ENCODE data around the gene DNMBP.
"Not testable (repeated sequence)": the region's sequence is repeated elsewhere in the genome, so short reads cannot be mapped to it uniquely, and the experiment has no call there.

DNMBP gene

GRCh38 chr10:99946051-99946450 is 63.7 kb downstream of the DNMBP start:
- not testable (repeated sequence) for H4K8ac ChIP-seq (ENCODE audit: low read length); H3K18ac ChIP-seq (ENCODE audit: low read depth in 1 of 2, low read length in 2 of 2); H2AFZ ChIP-seq (ENCODE audit: low read depth, low read length); H2AK5ac ChIP-seq (ENCODE audit: low read length, severe bottlenecking); H2BK15ac ChIP-seq (ENCODE audit: low read depth, poor library complexity, severe bottlenecking); H4K91ac ChIP-seq (ENCODE audit: low read length); H3K4me2 ChIP-seq (ENCODE audit: low read length, poor library complexity, severe bottlenecking); H2BK12ac ChIP-seq (ENCODE audit: low read length in 2 of 2); H2BK120ac ChIP-seq (ENCODE audit: low read depth, low read length); DNase-seq; H3K23ac ChIP-seq (ENCODE audit: low read length in 2 of 2); H3K9me3 ChIP-seq (ENCODE audit: control insufficient read depth, low read length); H2BK5ac ChIP-seq (ENCODE audit: low read depth, low read length, poor library complexity, severe bottlenecking); H3K27me3 ChIP-seq (ENCODE audit: control insufficient read depth in 1 of 2, insufficient read depth in 1 of 2, low read length in 2 of 2); H3K14ac ChIP-seq (ENCODE audit: low read length in 2 of 2); H3K4ac ChIP-seq (ENCODE audit: low read depth in 1 of 2, low read length in 2 of 2)
- 94% methylated on average over 2 of the region's 2 CpGs for WGBS
- H3K27ac ChIP-seq (ENCODE audit: low read length, poor library complexity, severe bottlenecking), result peak overlapping the region; percentile 59
- H3K9ac ChIP-seq (ENCODE audit: low read length), result peak overlapping the region; percentile 82
- H3K4me3 ChIP-seq (ENCODE audit: insufficient read depth in 1 of 2, low read depth in 1 of 2, low read length in 2 of 2), result peak overlapping the region in 1 of 2 experiments; percentile 19
- H3K4me1 ChIP-seq (ENCODE audit: control insufficient read depth, insufficient read depth, low read depth, low read length), result peaks cover 12% of the 10 kb centered on the region
- peaks cover 7 to 39% of the 10 kb centered on the region in 2 experiments for H3K36me3 ChIP-seq (ENCODE audit: control insufficient read depth in 1 of 2, insufficient read depth in 2 of 2, low read depth in 1 of 2, low read length in 2 of 2)
- H3K79me1 ChIP-seq (replicated peaks; ENCODE audit: low read length, poor library complexity, severe bottlenecking), result peaks cover 12% of the 10 kb centered on the region

- DNase-seq, result peak; percentile 81
- Histone ChIP-seq H2AK5ac (ENCODE audit: low read length, severe bottlenecking) (no peak overlapping the region), H4K91ac (ENCODE audit: low read length) (no peak overlapping the region), H3K4me3 (ENCODE audit: insufficient read depth in 1 of 2, low read depth in 1 of 2, low read length in 2 of 2) (no peak overlapping the region), H3K4me2 (ENCODE audit: low read length, poor library complexity, severe bottlenecking) (no peak overlapping the region), H2AFZ (ENCODE audit: low read depth, low read length) (no peak overlapping the region), H4K8ac (ENCODE audit: low read length) (no peak overlapping the region), H2BK5ac (ENCODE audit: low read depth, low read length, poor library complexity, severe bottlenecking) (no peak overlapping the region), H3K23ac (ENCODE audit: low read length in 2 of 2) (no peak overlapping the region), H3K18ac (ENCODE audit: low read depth in 1 of 2, low read length in 2 of 2) (no peak overlapping the region), H2BK120ac (ENCODE audit: low read depth, low read length) (no peak overlapping the region), H3K27ac (ENCODE audit: low read length, poor library complexity, severe bottlenecking) (peak overlapping the region; percentile 54), H3K14ac (ENCODE audit: low read length in 2 of 2) (no peak overlapping the region), H2BK15ac (ENCODE audit: low read depth, poor library complexity, severe bottlenecking) (no peak overlapping the region), H3K9ac (ENCODE audit: low read length) (peak overlapping the region; percentile 82), H3K4ac (ENCODE audit: low read depth in 1 of 2, low read length in 2 of 2) (no peak overlapping the region), H3K79me1 (replicated peaks; ENCODE audit: low read length, poor library complexity, severe bottlenecking) (peaks cover 17% of the 10 kb centered on the region), H3K36me3 (ENCODE audit: control insufficient read depth in 1 of 2, insufficient read depth in 2 of 2, low read depth in 1 of 2, low read length in 2 of 2) (peaks cover 10 to 37% of the 10 kb centered on the region in 2 experiments), H3K4me1 (ENCODE audit: control insufficient read depth, insufficient read depth, low read depth, low read length) (peaks cover 12% of the 10 kb centered on the region), H2BK12ac (ENCODE audit: low read length in 2 of 2) (no peak overlapping the region), H3K27me3 (ENCODE audit: control insufficient read depth in 1 of 2, insufficient read depth in 1 of 2, low read length in 2 of 2) (no peaks in the 10 kb centered on the region), H3K9me3 (ENCODE audit: control insufficient read depth, low read length) (no peaks in the 10 kb centered on the region)
- WGBS, result 98% methylated on average over 3 of the region's 4 CpGs
Observed at GRCh38 chr10:99945263-99945662, 64.5 kb downstream of the DNMBP start.

- Histone ChIP-seq H3K4me2 (ENCODE audit: low read length, poor library complexity, severe bottlenecking) (no peak overlapping the region), H2AK5ac (ENCODE audit: low read length, severe bottlenecking) (peak overlapping the region; percentile 96), H3K27me3 (ENCODE audit: control insufficient read depth in 1 of 2, insufficient read depth in 1 of 2, low read length in 2 of 2) (no peaks in the 10 kb centered on the region), H2AFZ (ENCODE audit: low read depth, low read length) (no peak overlapping the region), H2BK5ac (ENCODE audit: low read depth, low read length, poor library complexity, severe bottlenecking) (no peak overlapping the region), H4K8ac (ENCODE audit: low read length) (no peak overlapping the region), H3K18ac (ENCODE audit: low read depth in 1 of 2, low read length in 2 of 2) (no peak overlapping the region), H3K14ac (ENCODE audit: low read length in 2 of 2) (no peak overlapping the region), H2BK15ac (ENCODE audit: low read depth, poor library complexity, severe bottlenecking) (no peak overlapping the region), H3K36me3 (ENCODE audit: control insufficient read depth in 1 of 2, insufficient read depth in 2 of 2, low read depth in 1 of 2, low read length in 2 of 2) (peaks cover 8 to 37% of the 10 kb centered on the region in 2 experiments), H3K23ac (ENCODE audit: low read length in 2 of 2) (no peak overlapping the region), H3K4ac (ENCODE audit: low read depth in 1 of 2, low read length in 2 of 2) (no peak overlapping the region), H3K79me1 (replicated peaks; ENCODE audit: low read length, poor library complexity, severe bottlenecking) (peaks cover 18% of the 10 kb centered on the region), H2BK120ac (ENCODE audit: low read depth, low read length) (no peak overlapping the region), H3K27ac (ENCODE audit: low read length, poor library complexity, severe bottlenecking) (peak overlapping the region; percentile 54), H3K9me3 (ENCODE audit: control insufficient read depth, low read length) (no peaks in the 10 kb centered on the region), H3K4me3 (ENCODE audit: insufficient read depth in 1 of 2, low read depth in 1 of 2, low read length in 2 of 2) (no peak overlapping the region), H3K4me1 (ENCODE audit: control insufficient read depth, insufficient read depth, low read depth, low read length) (peaks cover 12% of the 10 kb centered on the region), H2BK12ac (ENCODE audit: low read length in 2 of 2) (no peak overlapping the region), H3K9ac (ENCODE audit: low read length) (peak overlapping the region; percentile 82), H4K91ac (ENCODE audit: low read length) (no peak overlapping the region)
- WGBS, result 100% methylated on average over 2 of the region's 2 CpGs
- DNase-seq, result no peak
Observed at GRCh38 chr10:99944860-99945259, 64.9 kb downstream of the DNMBP start.

- Histone ChIP-seq H2BK120ac (ENCODE audit: low read depth, low read length) (no peak overlapping the region), H2BK12ac (ENCODE audit: low read length in 2 of 2) (no peak overlapping the region), H3K27me3 (ENCODE audit: control insufficient read depth in 1 of 2, insufficient read depth in 1 of 2, low read length in 2 of 2) (no peaks in the 10 kb centered on the region), H2AK5ac (ENCODE audit: low read length, severe bottlenecking) (no peak overlapping the region), H3K4me3 (ENCODE audit: insufficient read depth in 1 of 2, low read depth in 1 of 2, low read length in 2 of 2) (no peak overlapping the region), H3K79me1 (replicated peaks; ENCODE audit: low read length, poor library complexity, severe bottlenecking) (peaks cover 21% of the 10 kb centered on the region), H2AFZ (ENCODE audit: low read depth, low read length) (no peak overlapping the region), H3K9me3 (ENCODE audit: control insufficient read depth, low read length) (no peaks in the 10 kb centered on the region), H4K91ac (ENCODE audit: low read length) (no peak overlapping the region), H4K8ac (ENCODE audit: low read length) (no peak overlapping the region), H2BK15ac (ENCODE audit: low read depth, poor library complexity, severe bottlenecking) (no peak overlapping the region), H3K36me3 (ENCODE audit: control insufficient read depth in 1 of 2, insufficient read depth in 2 of 2, low read depth in 1 of 2, low read length in 2 of 2) (peaks cover 8 to 36% of the 10 kb centered on the region in 2 experiments), H2BK5ac (ENCODE audit: low read depth, low read length, poor library complexity, severe bottlenecking) (no peak overlapping the region), H3K4ac (ENCODE audit: low read depth in 1 of 2, low read length in 2 of 2) (no peak overlapping the region), H3K18ac (ENCODE audit: low read depth in 1 of 2, low read length in 2 of 2) (peak overlapping the region in 1 of 2 experiments; percentile 40), H3K4me1 (ENCODE audit: control insufficient read depth, insufficient read depth, low read depth, low read length) (peaks cover 12% of the 10 kb centered on the region), H3K23ac (ENCODE audit: low read length in 2 of 2) (no peak overlapping the region), H3K14ac (ENCODE audit: low read length in 2 of 2) (no peak overlapping the region), H3K4me2 (ENCODE audit: low read length, poor library complexity, severe bottlenecking) (no peak overlapping the region), H3K27ac (ENCODE audit: low read length, poor library complexity, severe bottlenecking) (no peak overlapping the region), H3K9ac (ENCODE audit: low read length) (no peak overlapping the region)
- DNase-seq, result no peak
- 100% methylated on average over 3 of the region's 3 CpGs for WGBS
Observed at GRCh38 chr10:99943908-99944307, 65.8 kb downstream of the DNMBP start.

Measured in mesenchymal stem cell (in vitro differentiated cells and primary cell).